Ecto neural progenitor cell (in vitro differentiated cells): ENCODE results near the gene UNC79.
A peak's percentile ranks its signal among the peaks of the same experiment; 100 is the strongest.

Source experiments
- DNase-seq: peaks from one replicate; pipeline ENCODE4 v3.0.0-alpha.2; 2018; ENCODE audit warnings: low spot score

UNC79 gene

DNA sequence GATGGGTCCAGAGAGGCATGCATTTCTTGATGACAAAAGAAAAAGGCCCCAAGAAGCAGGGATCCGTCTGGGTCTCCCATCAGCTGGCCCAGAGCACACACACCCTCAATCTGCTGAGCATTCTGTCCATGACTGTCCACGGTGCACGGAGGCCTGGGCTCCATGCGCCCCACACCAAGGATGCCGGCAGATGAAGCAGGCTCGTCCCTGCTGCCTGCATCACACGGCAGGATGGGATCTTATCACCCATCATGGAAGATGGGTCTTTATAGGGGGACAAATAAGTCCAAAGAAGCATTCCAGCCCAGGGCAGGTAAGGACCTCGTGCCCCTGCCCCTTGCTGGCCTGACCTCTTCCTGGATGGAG is 297.9 kb downstream of the UNC79 start:
- DNase-seq, result no peak

DNA sequence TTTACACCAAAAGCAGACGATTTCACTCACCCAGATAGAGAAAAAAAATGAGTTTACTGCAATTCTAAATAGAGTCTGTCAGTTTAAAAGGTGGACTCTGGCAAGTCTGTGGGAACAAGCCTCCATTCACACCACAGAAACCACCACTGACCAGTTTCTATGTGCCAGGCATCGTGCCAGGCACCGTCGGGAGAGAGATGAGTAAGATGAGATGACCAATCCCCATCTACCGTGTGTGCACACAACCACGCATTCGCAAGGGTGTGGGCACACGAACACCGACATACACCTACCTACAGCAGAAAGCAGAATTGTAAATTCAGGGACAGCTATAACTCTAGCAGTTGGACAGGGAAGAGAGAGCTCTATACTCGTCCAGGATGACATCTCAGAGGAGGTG is 299.3 kb downstream of the UNC79 start:
- DNase-seq, result no peak

GRCh38 chr14:93731753-93732152 is 301.0 kb downstream of the UNC79 start:
- DNase-seq, result no peak

GRCh38 chr14:93732524-93732923 is 301.8 kb downstream of the UNC79 start:
- DNase-seq, result no peak

DNA sequence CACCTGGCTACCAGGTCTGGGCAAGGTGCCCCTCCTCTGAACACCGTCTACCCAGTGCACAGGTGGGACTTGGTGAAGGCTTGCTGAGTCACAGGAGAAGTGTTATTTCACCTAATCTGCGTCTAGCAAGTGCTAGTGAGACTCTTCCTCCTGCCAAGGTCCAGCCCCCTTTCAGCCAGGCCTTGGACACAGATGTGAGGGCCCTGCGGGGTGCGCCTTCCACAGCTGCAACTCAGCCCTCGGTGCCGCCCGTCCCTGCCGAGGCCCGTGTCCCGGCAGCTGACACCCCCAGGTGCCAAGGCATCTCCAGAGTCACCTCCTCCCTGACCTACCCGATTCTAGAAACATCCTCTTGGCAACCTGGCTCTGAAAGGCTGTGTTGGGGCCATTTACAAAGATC is 302.5 kb downstream of the UNC79 start:
- no peak for DNase-seq

GRCh38 chr14:93733631-93734030 is 302.9 kb downstream of the UNC79 start:
- no peak for DNase-seq

- DNase-seq, result no peak
Observed at GRCh38 chr14:93734086-93734822, 303.5 kb downstream of the UNC79 start.

DNA sequence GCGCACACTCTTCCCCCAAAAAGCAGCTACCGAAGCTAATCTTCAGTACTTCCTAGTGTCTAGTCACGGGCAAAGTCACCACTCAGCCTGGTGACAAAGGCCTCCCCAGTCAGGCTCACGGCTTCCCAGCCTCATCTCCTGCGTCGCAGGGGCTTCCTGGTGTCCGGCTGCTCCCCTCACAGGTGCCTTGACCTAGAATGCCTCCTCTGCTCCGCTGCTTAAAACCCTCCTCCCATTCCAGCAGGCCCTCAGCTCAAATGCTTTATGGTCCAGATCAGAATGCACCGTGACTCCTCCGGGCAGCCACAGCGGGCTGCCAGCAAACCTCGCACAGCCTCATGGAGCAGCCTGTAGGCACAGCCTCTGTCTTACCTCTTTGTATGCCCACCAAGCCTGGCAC is 304.5 kb downstream of the UNC79 start:
- no peak for DNase-seq

GRCh38 chr14:93736378-93737014 is 305.8 kb downstream of the UNC79 start:
- no peak for DNase-seq

DNA sequence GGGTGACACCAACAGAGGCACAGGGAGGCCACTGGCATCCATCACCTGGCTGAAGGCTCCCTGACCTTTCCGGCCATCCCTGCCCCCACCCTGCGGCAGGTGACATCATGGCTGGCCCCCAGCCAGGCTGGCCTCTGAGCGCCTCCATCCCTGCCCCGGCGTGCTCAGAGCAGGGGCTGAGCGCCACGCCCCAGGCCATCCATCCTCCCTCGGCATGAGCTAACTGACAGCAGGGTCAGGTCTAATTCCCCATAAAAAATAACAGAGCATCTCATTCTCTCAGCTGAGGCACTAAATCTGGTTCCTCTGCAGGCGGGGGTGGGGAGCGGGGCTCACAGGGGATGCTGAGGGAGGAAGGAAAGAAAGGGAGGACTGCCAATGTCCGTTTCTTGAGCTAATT is 306.9 kb downstream of the UNC79 start:
- no peak for DNase-seq

- no peak for DNase-seq
Observed at GRCh38 chr14:93741556-93742230, 311.0 kb downstream of the UNC79 start.

DNA sequence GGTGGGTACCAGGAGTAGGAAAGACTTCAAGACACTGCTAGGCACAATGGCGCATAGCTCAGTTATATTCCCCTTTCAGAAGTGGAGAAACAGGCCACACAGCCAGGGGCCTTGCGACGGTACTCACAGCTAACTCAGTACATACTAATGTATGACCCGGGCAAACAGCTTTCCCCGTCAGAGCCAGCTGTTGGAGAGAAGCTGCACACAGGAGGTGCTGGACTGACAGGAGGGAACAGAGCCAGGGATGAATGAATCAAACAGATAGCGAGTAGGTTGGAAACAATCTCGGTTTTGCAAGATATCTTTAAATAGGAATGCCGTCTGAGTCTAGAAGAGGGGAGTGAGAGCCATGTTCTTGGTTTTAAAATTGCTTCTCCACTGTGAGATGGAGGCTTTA is 312.0 kb downstream of the UNC79 start:
- DNase-seq, result no peak

- no peak for DNase-seq
Observed at GRCh38 chr14:93743270-93744060, 312.7 kb downstream of the UNC79 start.

- no peak for DNase-seq
Observed at GRCh38 chr14:93744176-93744575, 313.4 kb downstream of the UNC79 start.

DNA sequence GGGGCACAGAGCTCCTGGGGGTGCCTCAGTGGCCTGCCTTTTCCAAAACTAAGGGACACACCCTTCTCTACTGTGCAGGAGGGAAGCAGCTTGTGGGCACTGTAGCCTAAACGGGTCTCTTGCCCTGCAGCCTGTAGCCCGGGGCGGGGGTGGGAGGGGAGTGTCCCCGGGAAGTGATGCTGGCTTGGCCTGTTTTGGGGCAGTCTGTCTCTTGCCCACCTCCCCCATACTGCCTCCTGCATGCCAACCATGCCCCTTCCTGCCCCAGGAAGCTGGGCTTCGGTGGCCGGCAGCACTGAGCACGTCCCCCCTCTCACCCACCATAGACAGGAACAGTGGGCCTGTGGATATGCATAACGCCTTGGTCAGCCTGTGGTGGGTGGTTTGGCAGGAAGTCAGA is 314.1 kb downstream of the UNC79 start:
- no peak for DNase-seq

- DNase-seq, result peak; percentile 49
Observed at GRCh38 chr14:93745603-93746273, 315.0 kb downstream of the UNC79 start.

- DNase-seq, result no peak
Observed at GRCh38 chr14:93747102-93747501, 316.4 kb downstream of the UNC79 start.

GRCh38 chr14:93747560-93747959 is 316.8 kb downstream of the UNC79 start:
- DNase-seq, result no peak

DNA sequence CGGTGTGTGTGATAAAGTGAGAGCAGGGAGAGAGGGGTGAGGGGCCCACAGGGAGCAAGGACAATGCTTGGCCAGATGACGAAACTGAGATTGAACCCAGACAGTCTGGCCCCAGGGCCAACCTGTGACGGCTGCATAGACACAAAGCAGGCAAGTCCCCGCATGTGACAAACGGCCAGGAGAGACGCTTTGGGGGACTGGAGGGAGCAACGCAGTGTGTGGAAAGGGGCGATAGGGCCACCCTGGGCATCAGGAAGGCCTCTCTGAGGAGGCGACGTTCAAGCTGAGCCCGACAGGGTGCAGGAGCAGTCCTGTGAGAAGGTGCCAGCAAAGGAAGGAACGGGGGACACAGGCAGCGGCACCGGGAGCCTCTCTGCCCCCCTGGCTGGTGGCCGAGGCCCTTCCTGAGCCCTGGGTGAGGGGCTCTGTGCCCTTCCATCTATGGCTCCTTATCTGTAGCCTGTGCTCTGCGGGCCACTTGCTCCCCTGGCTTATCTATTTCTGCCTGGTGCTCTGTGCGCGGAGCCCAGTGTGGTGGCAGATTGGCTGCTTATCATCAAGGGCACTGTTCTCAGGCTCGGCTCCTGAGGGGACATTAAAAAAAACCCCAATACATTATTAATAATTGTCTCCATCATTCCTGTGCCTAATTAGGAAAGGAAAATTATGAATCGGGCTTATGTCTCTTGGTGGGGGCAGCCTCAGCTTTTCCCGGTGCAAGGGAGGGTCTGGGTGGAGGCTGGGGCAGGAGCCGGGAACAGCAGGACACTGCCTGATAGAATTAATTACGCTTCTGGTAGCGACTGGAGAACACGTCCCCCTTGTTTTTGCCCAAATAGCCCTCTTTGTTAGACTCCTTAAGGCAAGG is 317.7 kb downstream of the UNC79 start:
- no peak for DNase-seq

DNA sequence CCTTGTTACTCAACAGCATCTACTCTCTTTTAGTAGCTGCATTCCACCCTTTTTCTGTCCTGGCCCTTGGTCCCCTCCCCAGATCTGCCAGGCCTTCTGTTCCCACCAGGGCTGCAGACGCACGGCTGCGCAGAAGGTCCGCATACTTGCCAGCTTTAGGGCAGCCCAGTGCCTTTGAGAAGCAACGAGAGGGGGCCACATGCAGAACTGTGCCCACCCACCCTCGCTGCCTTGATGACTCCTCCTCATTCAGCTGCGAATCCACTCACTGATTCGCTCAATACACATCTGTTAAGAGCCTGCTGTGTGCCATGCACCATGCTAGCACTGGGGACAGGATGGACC is 318.3 kb downstream of the UNC79 start:
- DNase-seq, result no peak
